ENCODE results near the gene ARHGAP23. TPM values are rescaled to one million over a fixed set of nuclear protein-coding genes. Genes with fewer than 3 reads are reported as not detected.

The ARHGAP23 gene
- total RNA-seq, 1 donor, result 66.1 TPM

GRCh38 chr17:38416840-38417209 is 11.4 kb upstream of the ARHGAP23 start:
- no peak overlapping the region for H3K4me3 ChIP-seq (ENCODE audit: low read depth, low read length)
- DNase-seq (ENCODE audit: low read depth), result no peak
- TF ChIP-seq, protein P1, sequence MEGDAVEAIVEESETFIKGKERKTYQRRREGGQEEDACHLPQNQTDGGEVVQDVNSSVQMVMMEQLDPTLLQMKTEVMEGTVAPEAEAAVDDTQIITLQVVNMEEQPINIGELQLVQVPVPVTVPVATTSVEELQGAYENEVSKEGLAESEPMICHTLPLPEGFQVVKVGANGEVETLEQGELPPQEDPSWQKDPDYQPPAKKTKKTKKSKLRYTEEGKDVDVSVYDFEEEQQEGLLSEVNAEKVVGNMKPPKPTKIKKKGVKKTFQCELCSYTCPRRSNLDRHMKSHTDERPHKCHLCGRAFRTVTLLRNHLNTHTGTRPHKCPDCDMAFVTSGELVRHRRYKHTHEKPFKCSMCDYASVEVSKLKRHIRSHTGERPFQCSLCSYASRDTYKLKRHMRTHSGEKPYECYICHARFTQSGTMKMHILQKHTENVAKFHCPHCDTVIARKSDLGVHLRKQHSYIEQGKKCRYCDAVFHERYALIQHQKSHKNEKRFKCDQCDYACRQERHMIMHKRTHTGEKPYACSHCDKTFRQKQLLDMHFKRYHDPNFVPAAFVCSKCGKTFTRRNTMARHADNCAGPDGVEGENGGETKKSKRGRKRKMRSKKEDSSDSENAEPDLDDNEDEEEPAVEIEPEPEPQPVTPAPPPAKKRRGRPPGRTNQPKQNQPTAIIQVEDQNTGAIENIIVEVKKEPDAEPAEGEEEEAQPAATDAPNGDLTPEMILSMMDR (IDR thresholded peaks at IDR 0.05; ENCODE audit: insufficient read depth, low read depth, low read length), result no peak

DNA sequence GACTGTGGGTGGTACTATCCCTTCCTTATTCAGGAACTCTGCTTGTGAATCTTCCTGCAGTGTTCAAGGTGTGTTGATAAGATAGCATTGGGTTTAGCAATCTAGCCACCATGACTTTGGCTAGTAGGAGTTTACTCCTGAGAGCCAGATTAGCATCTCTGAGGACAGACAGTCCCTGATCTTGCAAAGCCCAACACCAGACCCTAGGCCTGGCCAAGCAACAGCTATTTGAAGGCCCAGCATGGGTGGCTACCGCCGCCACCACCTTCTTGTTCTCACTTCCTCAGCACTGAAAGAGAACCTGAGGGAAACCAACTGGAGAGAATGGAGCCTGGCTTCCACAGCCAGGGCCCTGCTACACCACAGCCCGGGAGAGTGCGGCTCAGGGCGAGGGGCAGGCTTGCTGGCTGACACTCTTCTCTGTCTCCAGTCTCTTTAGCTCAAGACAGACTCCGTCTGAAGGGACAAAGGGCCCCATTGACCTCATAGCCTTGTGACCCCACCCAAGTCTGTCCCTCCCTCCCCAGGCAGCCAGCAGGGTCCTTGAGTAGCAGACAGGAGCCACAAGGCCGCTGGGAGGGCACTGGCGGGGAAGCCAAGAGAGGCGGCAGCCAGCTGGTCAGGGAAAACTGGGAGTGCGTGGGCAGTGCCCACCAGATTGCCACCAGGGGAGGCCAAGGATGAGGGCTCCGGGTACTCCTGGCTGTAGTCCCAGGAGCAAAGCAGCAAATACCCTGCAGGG is 10.9 kb upstream of the ARHGAP23 start:
- H3K4me3 ChIP-seq (ENCODE audit: low read depth, low read length), result no peak overlapping the region
- TF ChIP-seq, protein P1 (IDR thresholded peaks at IDR 0.05; ENCODE audit: insufficient read depth, low read depth, low read length), result no peak
- no peak for DNase-seq (ENCODE audit: low read depth)

GRCh38 chr17:38418062-38418692 is 10.1 kb upstream of the ARHGAP23 start:
- TF ChIP-seq, protein P1 (IDR thresholded peaks at IDR 0.05; ENCODE audit: insufficient read depth, low read depth, low read length), result no peak
- no peak overlapping the region for H3K4me3 ChIP-seq (ENCODE audit: low read depth, low read length)
- DNase-seq (ENCODE audit: low read depth), result no peak

DNA sequence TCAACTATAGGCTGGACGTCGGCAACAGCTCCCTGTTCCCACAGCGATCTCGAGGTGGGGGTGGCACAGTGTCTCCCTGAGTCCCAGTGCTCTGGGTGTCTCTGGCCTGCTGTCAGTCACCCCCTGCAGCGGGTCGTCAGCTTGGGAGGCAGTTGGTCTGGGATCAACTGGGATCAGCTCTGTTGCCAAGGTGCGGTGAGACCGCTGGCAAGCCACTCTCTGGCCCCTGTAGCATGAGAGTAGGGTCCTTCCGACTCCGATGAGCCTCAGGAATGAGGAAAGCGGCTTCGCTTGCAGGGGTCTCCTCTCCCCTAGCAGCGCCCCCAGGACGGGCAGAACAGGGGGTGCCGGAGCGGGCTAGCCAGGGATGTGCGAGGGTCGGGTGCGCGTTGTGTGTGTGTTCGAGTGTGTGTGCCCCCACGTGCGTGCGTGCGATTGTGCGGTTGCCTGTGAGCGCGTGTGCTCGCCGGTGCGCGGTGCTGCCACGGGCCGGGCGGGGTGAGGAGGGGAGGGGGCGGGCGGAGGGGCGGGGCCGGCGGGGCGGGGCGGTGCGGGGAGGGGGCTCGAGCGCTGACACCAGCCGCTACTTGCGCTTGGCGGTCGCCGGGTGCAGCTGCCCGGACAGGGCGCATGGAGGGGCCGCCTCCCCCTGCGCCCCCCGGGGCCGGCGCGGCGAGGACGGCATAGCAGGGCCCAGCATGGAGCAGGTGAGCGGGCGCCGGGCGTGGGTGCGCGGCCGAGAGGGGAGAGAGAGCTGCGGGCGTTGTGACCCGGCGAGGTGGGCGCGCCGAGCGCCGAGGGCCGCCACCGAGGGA is 9.4 kb upstream of the ARHGAP23 start:
- TF ChIP-seq, protein P1 (IDR thresholded peaks at IDR 0.05; ENCODE audit: insufficient read depth, low read depth, low read length), result no peak
- H3K4me3 ChIP-seq (ENCODE audit: low read depth, low read length), result peak overlapping the region; percentile 10
- no peak for DNase-seq (ENCODE audit: low read depth)

DNA sequence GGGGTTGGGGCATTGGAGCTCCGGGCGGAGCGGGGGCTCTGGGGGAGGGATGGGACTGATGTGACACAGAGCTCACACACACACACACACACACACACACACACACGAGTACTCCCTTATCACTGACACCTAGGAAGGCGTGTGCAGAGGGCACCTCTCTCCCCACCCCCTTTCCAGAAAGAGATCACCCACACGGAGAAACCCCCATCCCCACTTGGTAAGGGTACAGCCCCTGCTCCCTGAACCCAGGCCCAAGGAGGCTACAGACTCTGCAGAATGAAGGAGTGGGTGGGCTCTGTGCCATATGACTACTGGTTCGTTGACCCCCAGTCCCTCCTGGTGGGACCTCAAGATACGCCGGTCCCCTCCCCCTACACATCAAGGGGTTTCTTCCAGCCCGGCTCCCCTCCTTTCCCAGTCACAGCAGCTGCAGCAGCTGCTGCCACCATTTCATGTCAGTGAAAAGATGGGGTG is 8.7 kb upstream of the ARHGAP23 start:
- TF ChIP-seq, protein P1 (IDR thresholded peaks at IDR 0.05; ENCODE audit: insufficient read depth, low read depth, low read length), result no peak
- no peak for DNase-seq (ENCODE audit: low read depth)
- H3K4me3 ChIP-seq (ENCODE audit: low read depth, low read length), result no peak overlapping the region

- no peak overlapping the region for H3K4me3 ChIP-seq (ENCODE audit: low read depth, low read length)
- DNase-seq (ENCODE audit: low read depth), result no peak
Measured at GRCh38 chr17:38420518-38420917, 7.7 kb upstream of the ARHGAP23 start.

More at GRCh38 chr17:38420518-38420917, 7.7 kb upstream of the ARHGAP23 start:
- TF ChIP-seq, protein P1 (IDR thresholded peaks at IDR 0.05; ENCODE audit: insufficient read depth, low read depth, low read length), result no peak
